Activated T-cell treated with anti-CD3 and anti-CD28 coated beads, Interleukin-2, amount 50 U/mL, for 24 hours (primary cell): ENCODE measurements around the gene PRX.
"Not testable (repeated sequence)": the region's sequence is repeated elsewhere in the genome, so short reads cannot be mapped to it uniquely, and the experiment has no call there.

Experiments used
- DNase-seq: peaks from one replicate; pipeline ENCODE4 v3.0.0-alpha.2; 2020
- H3K27ac Mint-ChIP-seq: 2 replicates; pipeline ENCODE4 v1.8.0; 2020; ENCODE audit warnings: mild to moderate bottlenecking, mixed read lengths
- H3K27me3 Mint-ChIP-seq: 2 replicates; pipeline ENCODE4 v1.8.0; 2020; ENCODE audit warnings: mixed read lengths
- H3K36me3 Mint-ChIP-seq: 2 replicates; pipeline ENCODE4 v1.8.0; 2020; ENCODE audit warnings: low read depth, mixed read lengths
- H3K4me1 Mint-ChIP-seq: 2 replicates; pipeline ENCODE4 v1.8.0; 2020; ENCODE audit warnings: low read depth, mixed read lengths
- H3K4me3 Mint-ChIP-seq: 2 replicates; pipeline ENCODE4 v1.8.0; 2020; ENCODE audit warnings: mild to moderate bottlenecking, moderate library complexity, mixed read lengths
- H3K9me3 Mint-ChIP-seq: 2 replicates; pipeline ENCODE4 v1.8.0; 2020; ENCODE audit warnings: mixed read lengths

Gene PRX

GRCh38 chr19:40374084-40374483 is 39.1 kb downstream of the PRX start:
- DNase-seq: no peak
- Mint-ChIP-seq H3K27me3 (no peaks in the 10 kb centered on the region), H3K9me3 (no peaks in the 10 kb centered on the region), H3K36me3 (peaks cover 35% of the 10 kb centered on the region), H3K4me1 (peaks cover 6% of the 10 kb centered on the region), H3K4me3 (no peak overlapping the region), H3K27ac (peak overlapping the region; percentile 2)

GRCh38 chr19:40371802-40372122 is 41.4 kb downstream of the PRX start:
- Mint-ChIP-seq H3K9me3 (no peaks in the 10 kb centered on the region), H3K4me1 (peaks cover 6% of the 10 kb centered on the region), H3K4me3 (no peak overlapping the region), H3K36me3 (peaks cover 45% of the 10 kb centered on the region), H3K27ac (no peak overlapping the region), H3K27me3 (no peaks in the 10 kb centered on the region)
- no peak for DNase-seq

GRCh38 chr19:40370997-40371801 is 42.0 kb downstream of the PRX start:
- H3K27me3 Mint-ChIP-seq: no peaks in the 10 kb centered on the region
- H3K9me3 Mint-ChIP-seq: no peaks in the 10 kb centered on the region
- peaks cover 46% of the 10 kb centered on the region for H3K36me3 Mint-ChIP-seq
- H3K4me1 Mint-ChIP-seq: peaks cover 6% of the 10 kb centered on the region
- H3K4me3 Mint-ChIP-seq: no peak overlapping the region
- DNase-seq: no peak
- no peak overlapping the region for H3K27ac Mint-ChIP-seq

- H3K4me1 Mint-ChIP-seq, H3K4me3 Mint-ChIP-seq, H3K27me3 Mint-ChIP-seq, H3K27ac Mint-ChIP-seq, DNase-seq, H3K9me3 Mint-ChIP-seq: not testable (repeated sequence)
- H3K36me3 Mint-ChIP-seq: peaks cover 44% of the 10 kb centered on the region
Observed at GRCh38 chr19:40370253-40370652, 42.9 kb downstream of the PRX start.

GRCh38 chr19:40369797-40370196 is 43.4 kb downstream of the PRX start:
- Mint-ChIP-seq H3K36me3 (peaks cover 44% of the 10 kb centered on the region), H3K27me3 (no peaks in the 10 kb centered on the region), H3K4me1 (peaks cover 12% of the 10 kb centered on the region), H3K4me3 (no peak overlapping the region), H3K27ac (no peak overlapping the region), H3K9me3 (no peaks in the 10 kb centered on the region)
- DNase-seq: no peak

- no peak overlapping the region for H3K4me3 Mint-ChIP-seq
- H3K9me3 Mint-ChIP-seq: no peaks in the 10 kb centered on the region
- DNase-seq: no peak
- H3K36me3 Mint-ChIP-seq: peaks cover 35% of the 10 kb centered on the region
- peaks cover 14% of the 10 kb centered on the region for H3K4me1 Mint-ChIP-seq
- H3K27me3 Mint-ChIP-seq: no peaks in the 10 kb centered on the region
- H3K27ac Mint-ChIP-seq: no peak overlapping the region
Observed at GRCh38 chr19:40367577-40368434, 45.4 kb downstream of the PRX start.

GRCh38 chr19:40366697-40367561 is 46.2 kb downstream of the PRX start:
- H3K4me3 Mint-ChIP-seq: no peak overlapping the region

GRCh38 chr19:40365613-40366401 is 47.4 kb downstream of the PRX start:
- DNase-seq: peak; percentile 78
- Mint-ChIP-seq H3K4me1 (peaks cover 17% of the 10 kb centered on the region), H3K4me3 (peak overlapping the region; percentile 69), H3K27me3 (no peaks in the 10 kb centered on the region), H3K27ac (no peak overlapping the region), H3K9me3 (no peaks in the 10 kb centered on the region), H3K36me3 (peaks cover 27% of the 10 kb centered on the region)

More at GRCh38 chr19:40366697-40367561, 46.2 kb downstream of the PRX start:
- DNase-seq: no peak
- Mint-ChIP-seq H3K36me3 (peaks cover 29% of the 10 kb centered on the region), H3K27me3 (no peaks in the 10 kb centered on the region), H3K27ac (no peak overlapping the region), H3K9me3 (no peaks in the 10 kb centered on the region), H3K4me1 (peaks cover 17% of the 10 kb centered on the region)

GRCh38 chr19:40365010-40365409 is 48.2 kb downstream of the PRX start:
- Mint-ChIP-seq H3K9me3 (no peaks in the 10 kb centered on the region), H3K4me1 (peaks cover 17% of the 10 kb centered on the region), H3K36me3 (peaks cover 28% of the 10 kb centered on the region), H3K27me3 (no peaks in the 10 kb centered on the region), H3K27ac (no peak overlapping the region), H3K4me3 (peak overlapping the region; percentile 69)
- no peak for DNase-seq

- H3K4me1 Mint-ChIP-seq: peaks cover 20% of the 10 kb centered on the region
- H3K9me3 Mint-ChIP-seq: no peaks in the 10 kb centered on the region
- DNase-seq: no peak
Observed at GRCh38 chr19:40363069-40363468, 50.1 kb downstream of the PRX start.

GRCh38 chr19:40362160-40362559 is 51.0 kb downstream of the PRX start:
- no peak for DNase-seq
- Mint-ChIP-seq H3K4me1 (peaks cover 20% of the 10 kb centered on the region), H3K36me3 (peaks cover 19% of the 10 kb centered on the region), H3K27me3 (no peaks in the 10 kb centered on the region), H3K4me3 (no peak overlapping the region), H3K9me3 (no peaks in the 10 kb centered on the region), H3K27ac (no peak overlapping the region)

More at GRCh38 chr19:40363069-40363468, 50.1 kb downstream of the PRX start:
- Mint-ChIP-seq H3K27ac (no peak overlapping the region), H3K4me3 (no peak overlapping the region), H3K36me3 (peaks cover 24% of the 10 kb centered on the region), H3K27me3 (no peaks in the 10 kb centered on the region)

- Mint-ChIP-seq H3K9me3 (no peaks in the 10 kb centered on the region), H3K4me3 (no peak overlapping the region), H3K36me3 (peaks cover 13% of the 10 kb centered on the region), H3K27me3 (no peaks in the 10 kb centered on the region), H3K27ac (no peak overlapping the region), H3K4me1 (peaks cover 25% of the 10 kb centered on the region)
- DNase-seq: no peak
Observed at GRCh38 chr19:40360708-40361241, 52.4 kb downstream of the PRX start.

GRCh38 chr19:40360020-40360707 is 53.0 kb downstream of the PRX start:
- no peak overlapping the region for H3K4me3 Mint-ChIP-seq
- no peaks in the 10 kb centered on the region for H3K9me3 Mint-ChIP-seq
- no peaks in the 10 kb centered on the region for H3K27me3 Mint-ChIP-seq
- no peak overlapping the region for H3K27ac Mint-ChIP-seq
- no peak for DNase-seq
- peaks cover 21% of the 10 kb centered on the region for H3K4me1 Mint-ChIP-seq
- H3K36me3 Mint-ChIP-seq: peaks cover 13% of the 10 kb centered on the region
